ENCODE results near the gene PKLR.

- no peak for TF ChIP-seq POLR2AphosphoS5 (IDR thresholded peaks at IDR 0.05; ENCODE audit: low read depth, low read length)
- TF ChIP-seq TAF1 (IDR thresholded peaks at IDR 0.05; ENCODE audit: borderline replicate concordance, insufficient read depth, low read length): no peak
These were observed 22.0 kb downstream of the PKLR start for GRCh38 chr1:155279268-155279667.

Measured in PFSK-1 (cell line).